Peyer's patch (tissue), 4 donors: ENCODE results near the gene AKR7A2. TPM values are rescaled to one million over a fixed set of nuclear protein-coding genes. Genes with fewer than 3 reads are reported as not detected.

Experiments used
- DNase-seq, 3 donors: peaks; one replicate each; pipeline ENCODE4 v3.0.0-alpha.2; 2017 to 2019
- H3K27ac ChIP-seq, 4 donors: fragments of 200-600 bp; sonication (generic); one replicate each; pipeline ENCODE4 v1.5.1; 2016 to 2019
- H3K27me3 ChIP-seq, 2 donors: fragments of 200-600 bp; sonication (generic); one replicate each; pipeline ENCODE4 v1.5.1; 2019
- H3K36me3 ChIP-seq, 3 donors: fragments of 200-600 bp; sonication (generic); one replicate each; pipeline ENCODE4 v1.5.1; 2016 to 2019
- H3K4me1 ChIP-seq, 4 donors: fragments of 200-600 bp; sonication (generic); one replicate each; pipeline ENCODE4 v1.5.1; 2016 to 2019
- H3K4me3 ChIP-seq, 4 donors: fragments of 200-600 bp; sonication (generic); 1 replicate in 3 of 4; 2 replicates in 1 of 4; pipeline ENCODE4 v1.5.1; 2016 to 2019; ENCODE audit warnings: mild to moderate bottlenecking in 1 of 4
- H3K9me3 ChIP-seq, 4 donors: fragments of 200-600 bp; sonication (generic); one replicate each; pipeline ENCODE4 v1.5.1; 2016 to 2019; ENCODE audit warnings: mild to moderate bottlenecking in 1 of 4
- CTCF ChIP-seq, 6 experiments: fragments of 450-650 bp in 4 of 6; fragments of 200-600 bp in 2 of 6; sonication (generic) in 1 of 6; IDR thresholded peaks; one replicate each; pipeline ENCODE4 v1.5.1; 2017 to 2019; ENCODE audit warnings: antibody characterized with exemption in 6 of 6, mild to moderate bottlenecking in 3 of 6, moderate library complexity in 1 of 6
- POLR2A ChIP-seq, 2 donors: fragments of 450-650 bp; IDR thresholded peaks; one replicate each; pipeline ENCODE4 v1.5.1; 2017; ENCODE audit warnings: antibody characterized with exemption in 2 of 2, mild to moderate bottlenecking in 2 of 2, moderate library complexity in 2 of 2
- total RNA-seq, 4 donors: library from RNA; depleted of rRNA; stranded (reverse); fragments of >200 nt; gene quantifications; one replicate each; pipeline ENCODE4 v1.1.0, GENCODE V29; 2016

AKR7A2 gene
- 100 to 1,000 TPM in 3 of 4 donors, 10 to 100 TPM in 1; 56.1 to 168 (median 137) TPM for total RNA-seq

- H3K27me3 ChIP-seq = no peaks in the 10 kb centered on the region
- H3K27ac ChIP-seq = peak within 1 kb of the TSS; percentile 84 to 92 (median 88)
- no peaks in the 10 kb centered on the region for H3K9me3 ChIP-seq
- peak within 1 kb of the TSS; percentile 79 to 96 (median 88) for H3K4me3 ChIP-seq
- peak; percentile 89 to 96 (median 96) for DNase-seq
- peaks cover 0 to 49% (median 21%) of the 10 kb centered on the region in 4 donors for H3K4me1 ChIP-seq
- H3K36me3 ChIP-seq = peaks cover 0 to 11% (median 0%) of the 10 kb centered on the region in 3 donors
- TF ChIP-seq CTCF (IDR thresholded peaks at IDR 0.05) (peak in 4 of 6 experiments; percentile 9 to 35 (median 24)), POLR2A (IDR thresholded peaks at IDR 0.05) (peak; percentile 75 to 95)
Measured at GRCh38 chr1:19311931-19312781, at the start of gene AKR7A2, which contains the start of gene SLC66A1. TSS of gene AKR7A2 (minus strand) at chr1:19312144. CDS start at chr1:19312124, 20 bp downstream. TSS of gene SLC66A1 (plus strand) at chr1:19312326. CDS start at chr1:19317678, 5,352 bp downstream.

GRCh38 chr1:19360843-19361610, 49.1 kb upstream of the AKR7A2 start:
- Histone ChIP-seq H3K27ac (no peak overlapping the region), H3K27me3 (no peaks in the 10 kb centered on the region), H3K4me3 (no peak overlapping the region), H3K9me3 (no peaks in the 10 kb centered on the region), H3K4me1 (peaks cover 0 to 18% (median 3%) of the 10 kb centered on the region in 4 donors), H3K36me3 (peaks cover 0 to 34% (median 0%) of the 10 kb centered on the region in 3 donors)
- TF ChIP-seq POLR2A (IDR thresholded peaks at IDR 0.05) = no peak
- TF ChIP-seq CTCF (IDR thresholded peaks at IDR 0.05) = no peak
- DNase-seq = no peak

- Histone ChIP-seq H3K9me3 (no peaks in the 10 kb centered on the region), H3K4me1 (peaks cover 0 to 18% (median 3%) of the 10 kb centered on the region in 4 donors), H3K27me3 (no peaks in the 10 kb centered on the region), H3K27ac (no peak overlapping the region), H3K4me3 (no peak overlapping the region), H3K36me3 (peaks cover 0 to 40% (median 0%) of the 10 kb centered on the region in 3 donors)
- TF ChIP-seq CTCF (IDR thresholded peaks at IDR 0.05) = no peak
- TF ChIP-seq POLR2A (IDR thresholded peaks at IDR 0.05) = no peak
- no peak for DNase-seq
Measured at GRCh38 chr1:19360432-19360831, 48.5 kb upstream of the AKR7A2 start.

GRCh38 chr1:19360016-19360415, 48.1 kb upstream of the AKR7A2 start:
- no peak for DNase-seq
- Histone ChIP-seq H3K27ac (no peak overlapping the region), H3K36me3 (peaks cover 0 to 41% (median 0%) of the 10 kb centered on the region in 3 donors), H3K4me3 (no peak overlapping the region), H3K27me3 (no peaks in the 10 kb centered on the region), H3K9me3 (no peaks in the 10 kb centered on the region), H3K4me1 (peaks cover 0 to 18% (median 3%) of the 10 kb centered on the region in 4 donors)
- TF ChIP-seq CTCF (IDR thresholded peaks at IDR 0.05) = no peak

- Histone ChIP-seq H3K36me3 (peaks cover 0 to 43% (median 0%) of the 10 kb centered on the region in 3 donors), H3K27ac (no peak overlapping the region)
Measured at GRCh38 chr1:19359357-19359756, 47.4 kb upstream of the AKR7A2 start.

More at GRCh38 chr1:19359357-19359756, 47.4 kb upstream of the AKR7A2 start:
- no peak for TF ChIP-seq POLR2A (IDR thresholded peaks at IDR 0.05)
- TF ChIP-seq CTCF (IDR thresholded peaks at IDR 0.05) = no peak
- H3K27me3 ChIP-seq = no peaks in the 10 kb centered on the region
- no peaks in the 10 kb centered on the region for H3K9me3 ChIP-seq
- no peak overlapping the region for H3K4me3 ChIP-seq
- H3K4me1 ChIP-seq = peaks cover 0 to 18% (median 2%) of the 10 kb centered on the region in 4 donors
- DNase-seq = no peak
